Measurements from ENCODE around the gene TLCD4. TPM values are rescaled to one million over a fixed set of nuclear protein-coding genes. Genes with fewer than 3 reads are reported as not detected.

TLCD4 gene
- total and polyA plus RNA-seq, 2 of the 13 experiments (the other 11 are each of a cell fraction or from before 2014, with no cell fraction given) = 4.7 to 14.5 TPM

GRCh38 chr1:95117207-95118066 is at the start of gene TLCD4 (continued):
- peak; percentile 99 for TF ChIP-seq ZFP91 (CRISPR knock-in tag; IDR thresholded peaks at IDR 0.05; ENCODE audit: borderline replicate concordance)
- no peak for TF ChIP-seq ZNF737 (CRISPR knock-in tag; IDR thresholded peaks at IDR 0.05; ENCODE audit: borderline replicate concordance)
- no peak for TF ChIP-seq RCOR2 (CRISPR knock-in tag; IDR thresholded peaks at IDR 0.05)
- no peak for TF ChIP-seq ZNF256 (CRISPR knock-in tag; conservative IDR thresholded peaks at IDR 0.05)
- TF ChIP-seq ATM (IDR thresholded peaks at IDR 0.05; ENCODE audit: borderline replicate concordance) = no peak

- Histone ChIP-seq H3K79me2 (ENCODE audit: insufficient read depth, low read length) (peaks cover 6% of the 10 kb centered on the region), H3K4me1 (ENCODE audit: insufficient read depth, low read length) (peaks cover 65% of the 10 kb centered on the region), H3K27ac (ENCODE audit: extremely low read length, insufficient read depth, low read length) (peak overlapping the region; percentile 86), H3K27me3 (ENCODE audit: control insufficient read depth in 1 of 2, insufficient read depth in 2 of 2, low read length in 2 of 2) (no peaks in the 10 kb centered on the region), H2AFZ (ENCODE audit: low read length) (no peak overlapping the region), H3K4me2 (ENCODE audit: low read depth, low read length) (peak overlapping the region; percentile 48; the same call in 1 of the 2 replicates), H3K4me3 (replicated peaks in 1 of 3; ENCODE audit: insufficient read depth in 1 of 3, low read depth in 2 of 3, low read length in 3 of 3) (no peak overlapping the region), H3K36me3 (replicated peaks in 1 of 2; ENCODE audit: control insufficient read depth in 1 of 2, insufficient read depth in 2 of 2, low read length in 2 of 2) (peaks cover 0 to 6% of the 10 kb centered on the region in 2 experiments; a peak in 3 of 5 replicates), H3K9ac (ENCODE audit: insufficient read depth, low read depth, low read length) (no peak overlapping the region), H4K20me1 (ENCODE audit: insufficient read depth, low read length) (no peaks in the 10 kb centered on the region), H3K9me3 (ENCODE audit: low read length) (no peaks in the 10 kb centered on the region)
- TF ChIP-seq FOXC1 (CRISPR knock-in tag; IDR thresholded peaks at IDR 0.05; ENCODE audit: borderline replicate concordance) (no peak), ZFP91 (CRISPR knock-in tag; IDR thresholded peaks at IDR 0.05; ENCODE audit: borderline replicate concordance) (no peak), ZBTB3 (CRISPR knock-in tag; IDR thresholded peaks at IDR 0.05; ENCODE audit: borderline replicate concordance, low read depth) (0 out of 2 replicates have a peak, but pooled peaks have one; percentile 22), ZNF768 (CRISPR knock-in tag; IDR thresholded peaks at IDR 0.05) (no peak), ZMAT5 (CRISPR knock-in tag; IDR thresholded peaks at IDR 0.05; ENCODE audit: borderline replicate concordance, low read depth) (no peak), NR2C2 (CRISPR knock-in tag; IDR thresholded peaks at IDR 0.05; ENCODE audit: borderline replicate concordance) (0 out of 2 replicates have a peak, but pooled peaks have one; percentile 5), ZMAT3 (CRISPR knock-in tag; conservative IDR thresholded peaks at IDR 0.05) (no peak), ZC3H4 (CRISPR knock-in tag; IDR thresholded peaks at IDR 0.05; ENCODE audit: borderline replicate concordance) (no peak), ZNF34 (CRISPR knock-in tag; IDR thresholded peaks at IDR 0.05; ENCODE audit: borderline replicate concordance) (no peak)
- BruUV-seq (replicated peaks) = no TSS peak
- WGBS (ENCODE audit: low lambda C conversion rate) = 79% methylated on average over 5 of the region's 5 CpGs
- ATAC-seq (no peak), FAIRE-seq (no peak), DNase-seq (ENCODE audit: low spot score) (no peak)
- CTCF ChIA-PET (ENCODE audit: low intra/inter-chr PET ratio, low total read pairs) = no interaction called here
- in situ Hi-C loops (cut with HindIII; ENCODE audit: extremely low pct_ligation_motif_present, low pct_unique_long_range_greater_than_20kb) = no loop called here
- intact Hi-C loops (cut with micrococcal nuclease; ENCODE audit: unreplicated experiment) = no loop called here
- POLR2A ChIA-PET = interaction anchor here (0.7 to 1.7 kb wide), 4 partner anchors 9 to 166 kb away, joined by 4 to 12 read pairs (median 4); partner anchors contain the start of gene RWDD3
Observed at GRCh38 chr1:95067568-95067967, 49.6 kb upstream of the TLCD4 start.
